ENCODE measurements around the gene CCDC15.

- TF ChIP-seq CTCF (IDR thresholded peaks at IDR 0.05) (no peak), POLR2A (IDR thresholded peaks at IDR 0.05) (no peak)
These were observed 95.3 kb downstream of the CCDC15 start for GRCh38 chr11:125049164-125049792.

Data from body of pancreas (tissue), 4 donors.